GM19452 (cell line): ENCODE data around the gene EXOSC7.
"Not testable (repeated sequence)": the region's sequence is repeated elsewhere in the genome, so short reads cannot be mapped to it uniquely, and the experiment has no call there.

ENCODE experiments used
- ATAC-seq: cut with Tn5 transposase; IDR thresholded peaks from one replicate; pipeline ENCODE4 v1.9.1; 2021; ENCODE audit not compliant: unreplicated experiment

The EXOSC7 gene

DNA sequence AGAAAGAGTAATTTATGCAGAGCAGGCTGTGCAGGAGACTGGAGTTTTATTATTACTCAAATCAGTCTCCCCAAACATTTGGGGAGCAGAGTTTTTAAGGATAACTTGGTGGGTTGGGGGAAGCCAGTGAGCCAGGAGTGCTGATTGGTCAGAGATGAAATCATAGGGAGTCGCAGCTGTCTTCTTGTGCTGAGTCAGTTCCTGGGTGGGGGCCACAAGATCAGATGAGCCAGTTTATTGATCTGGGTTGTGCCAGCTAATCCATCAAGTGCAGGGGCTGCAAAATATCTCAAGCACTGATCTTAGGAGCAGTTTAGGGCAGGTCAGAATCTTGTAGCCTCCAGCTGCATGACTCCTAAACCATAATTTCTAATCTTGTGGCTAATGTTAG is 77.8 kb downstream of the EXOSC7 start:
- ATAC-seq = not testable (repeated sequence)

DNA sequence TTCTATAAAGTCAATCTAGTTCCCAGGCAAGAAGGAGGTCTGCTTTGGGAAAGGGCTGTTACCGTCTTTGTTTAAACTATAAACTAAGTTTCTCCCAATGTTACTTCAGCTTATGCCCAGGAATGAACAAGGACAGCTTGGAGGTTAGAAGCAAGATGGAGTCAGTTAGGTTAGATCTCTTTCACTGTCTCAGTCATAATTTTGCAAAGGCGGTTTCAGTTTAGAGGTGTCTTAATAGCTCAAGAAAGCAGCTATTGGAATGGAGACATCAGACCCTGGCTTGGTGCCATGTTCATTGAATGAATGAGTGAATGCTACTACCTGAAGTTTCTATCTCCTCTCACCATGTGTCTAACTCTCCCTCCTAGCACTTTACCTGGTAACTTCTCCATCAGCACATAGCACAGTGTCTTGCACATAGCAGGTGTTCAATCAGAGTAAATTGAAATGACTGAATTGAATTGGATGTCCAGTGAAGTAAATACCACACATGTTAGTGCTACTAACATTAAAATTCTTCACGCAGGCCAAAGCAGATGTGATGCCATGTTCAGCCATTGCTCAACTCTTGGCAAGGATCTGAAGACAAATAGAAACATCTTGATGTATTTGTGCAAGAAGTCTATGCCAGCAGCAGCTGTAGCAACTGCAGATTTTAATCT is 78.3 kb downstream of the EXOSC7 start:
- no peak for ATAC-seq

DNA sequence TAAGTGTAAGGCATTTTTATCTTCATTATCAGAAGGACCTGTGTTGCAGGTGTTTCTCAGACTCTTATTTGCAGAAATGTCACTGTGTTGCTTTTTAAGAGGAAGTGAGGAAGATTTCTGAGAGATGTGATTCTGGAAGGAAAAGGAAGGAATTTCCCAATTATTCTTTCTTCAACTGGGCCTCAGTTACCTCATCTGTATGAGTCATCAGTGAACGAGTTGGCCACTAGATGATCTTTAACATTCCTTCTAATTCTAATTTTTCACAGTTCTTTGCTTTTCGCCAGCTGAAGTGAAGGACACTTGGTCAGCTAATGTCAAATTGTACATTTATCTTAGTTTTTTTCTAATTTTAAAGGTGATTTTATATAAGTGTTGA is 79.0 kb downstream of the EXOSC7 start:
- ATAC-seq = no peak

DNA sequence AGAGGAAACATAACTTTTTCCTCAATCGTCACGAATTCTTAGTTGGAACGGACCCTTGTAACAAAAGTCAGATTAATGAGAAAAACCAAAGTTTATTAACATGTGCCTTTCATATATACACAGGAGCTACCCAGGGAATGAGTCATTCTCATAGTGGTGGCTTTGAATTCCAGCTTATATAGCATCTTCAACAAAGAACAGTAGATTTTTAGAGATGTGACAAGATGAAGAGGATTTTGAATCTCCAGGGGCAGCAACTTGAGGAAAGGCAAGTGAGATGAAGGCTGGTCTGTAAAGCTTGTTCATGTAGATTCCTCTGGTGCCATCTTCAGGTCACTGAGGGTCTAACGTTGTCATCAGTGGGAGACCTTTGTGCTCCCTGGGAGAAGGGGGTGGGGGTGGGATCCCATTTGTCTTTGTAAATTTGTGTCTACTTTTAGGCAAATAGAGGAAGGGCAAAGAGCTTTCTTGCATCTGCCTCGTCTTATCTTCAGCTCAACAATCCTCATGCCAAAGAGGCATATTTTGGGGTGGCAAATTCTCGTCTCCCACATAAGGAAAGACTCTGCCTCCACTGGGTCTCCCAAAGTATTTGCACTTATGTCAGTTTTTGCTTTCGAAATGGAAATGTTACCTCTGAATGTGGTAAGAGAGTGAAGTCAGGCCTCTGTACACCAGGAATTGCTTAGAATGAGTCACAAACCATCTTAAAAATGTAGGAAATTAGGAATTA is 79.5 kb downstream of the EXOSC7 start:
- ATAC-seq = no peak

DNA sequence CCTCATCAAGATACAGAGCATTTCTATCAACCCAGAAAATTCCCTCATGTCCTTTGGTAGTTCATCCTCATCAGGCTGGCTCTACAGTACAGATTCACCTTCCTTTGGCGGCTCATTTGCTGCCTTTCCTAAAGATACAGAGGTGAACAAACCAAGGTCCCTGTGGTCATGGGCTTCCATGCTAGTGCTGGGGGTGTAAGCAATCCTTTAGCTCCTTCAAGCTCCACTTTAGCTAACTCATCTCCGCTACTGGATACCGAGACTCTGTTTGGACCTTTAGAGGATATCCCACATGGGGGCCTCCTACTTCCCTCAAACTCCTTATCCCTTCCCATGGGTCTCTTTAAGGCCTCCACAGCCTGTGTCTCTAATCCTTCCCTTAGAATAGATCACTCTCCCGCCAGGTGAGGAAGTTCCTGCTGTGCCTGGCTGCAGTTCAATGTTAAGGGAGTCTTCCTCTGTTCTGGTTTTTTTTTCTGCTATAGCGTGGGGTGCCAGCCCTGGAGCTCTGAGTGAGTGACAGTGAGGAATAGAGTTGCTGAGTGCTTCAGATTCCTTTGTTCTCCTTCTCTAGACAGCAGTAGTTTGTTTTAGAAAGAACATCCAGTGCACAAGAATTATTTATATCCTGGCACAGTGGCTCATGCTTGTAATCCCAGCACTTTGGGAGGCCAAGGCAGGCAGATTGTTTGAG is 80.7 kb downstream of the EXOSC7 start:
- no peak for ATAC-seq

DNA sequence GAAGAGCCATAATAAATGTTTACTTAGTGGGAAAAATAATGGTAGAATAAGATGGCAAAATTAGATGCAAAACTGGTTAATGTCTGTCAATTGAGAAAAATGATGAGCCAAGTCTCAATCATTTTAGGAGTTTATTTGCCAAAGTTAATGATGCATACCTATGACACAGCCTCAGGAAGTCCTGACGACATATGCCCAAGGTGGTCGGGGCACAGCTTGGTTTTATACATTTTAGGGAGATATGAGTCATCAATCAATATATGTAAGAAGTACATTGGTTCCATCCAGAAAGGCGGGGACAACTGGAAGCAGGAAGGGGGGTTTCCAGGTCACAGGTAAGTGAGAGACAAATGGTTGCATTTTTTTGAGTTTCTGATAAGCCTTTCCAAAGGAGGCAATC is 81.5 kb downstream of the EXOSC7 start:
- no peak for ATAC-seq

DNA sequence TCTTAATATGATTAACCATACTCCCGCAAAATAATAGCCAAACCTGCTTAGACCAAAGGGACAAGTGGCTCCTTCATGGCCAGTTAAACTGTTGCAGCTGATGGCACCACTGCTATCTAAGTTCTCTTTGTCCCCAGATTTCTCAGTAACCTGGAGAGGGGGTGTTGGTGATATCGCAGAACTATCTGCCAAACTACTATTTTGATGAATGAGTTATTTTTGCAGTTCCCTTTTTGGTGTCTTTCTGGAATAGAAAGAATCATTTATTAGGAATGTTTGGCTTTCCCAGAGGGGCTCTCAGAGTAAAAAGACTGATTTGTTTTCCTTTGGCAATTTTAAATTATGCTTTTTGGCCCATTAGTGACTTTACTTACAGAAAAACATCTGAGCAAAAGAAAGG is 83.1 kb downstream of the EXOSC7 start:
- no peak for ATAC-seq

DNA sequence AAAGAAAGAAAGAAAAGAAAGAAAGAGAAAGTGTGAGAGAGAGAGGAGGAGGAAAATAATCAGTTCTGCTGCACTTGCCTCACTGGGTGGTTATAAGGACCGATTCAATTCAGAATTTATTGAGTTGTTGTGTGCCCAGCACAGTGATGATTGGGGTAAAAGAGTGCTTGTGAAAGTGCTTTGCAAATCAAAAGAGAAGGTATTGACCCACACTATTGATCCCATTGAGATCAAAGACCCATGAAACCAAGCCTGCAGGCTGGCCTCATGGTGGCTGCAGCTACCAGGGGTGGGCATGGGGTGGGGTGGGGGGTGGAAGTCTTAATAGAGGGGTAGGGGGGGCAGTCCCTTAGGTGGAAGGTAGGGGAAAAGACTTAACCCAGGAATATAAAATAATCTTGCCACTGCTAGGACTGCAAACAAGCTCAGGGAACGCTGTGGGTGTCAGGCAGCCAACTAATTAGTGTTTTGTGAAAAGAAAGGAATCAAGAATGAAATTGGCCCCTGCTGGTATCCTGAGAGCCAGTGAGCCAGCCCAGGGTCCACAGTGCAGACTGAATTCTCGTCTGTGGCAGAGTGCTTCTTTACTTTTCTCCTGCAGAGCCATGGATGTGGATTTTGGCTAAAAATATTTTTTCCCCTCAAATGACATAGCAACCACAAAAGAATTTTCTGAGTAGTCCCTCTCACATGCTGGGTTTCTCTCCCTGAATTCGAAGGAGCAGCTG is 84.3 kb downstream of the EXOSC7 start:
- ATAC-seq = no peak
